ENCODE results near the gene MIOS. TPM values are rescaled to one million over a fixed set of nuclear protein-coding genes. Genes with fewer than 3 reads are reported as not detected.

MIOS gene
- total RNA-seq, 6 experiments from 2014 or later = 30.2 to 39.0 (median 35.1) TPM

- Mint-ChIP-seq H3K36me3 (ENCODE audit: low read depth) (no peaks in the 10 kb centered on the region), H3K27ac (no peak overlapping the region), H3K27me3 (ENCODE audit: insufficient read depth) (no peaks in the 10 kb centered on the region), H3K4me1 (ENCODE audit: low read depth) (no peaks in the 10 kb centered on the region), H3K4me3 (no peak overlapping the region), H3K9me3 (no peaks in the 10 kb centered on the region)
- no peak for DNase-seq
- no peak for TF ChIP-seq CTCF (IDR thresholded peaks at IDR 0.05)
These were observed 47.5 kb downstream of the MIOS start for GRCh38 chr7:7614018-7614741.

- no peak for TF ChIP-seq CTCF (IDR thresholded peaks at IDR 0.05)
- no peak overlapping the region for H3K4me3 Mint-ChIP-seq
- H3K27me3 Mint-ChIP-seq (ENCODE audit: insufficient read depth) = no peaks in the 10 kb centered on the region
- H3K4me1 Mint-ChIP-seq (ENCODE audit: low read depth) = no peaks in the 10 kb centered on the region
- H3K9me3 Mint-ChIP-seq = no peaks in the 10 kb centered on the region
- H3K27ac Mint-ChIP-seq = no peak overlapping the region
- no peaks in the 10 kb centered on the region for H3K36me3 Mint-ChIP-seq (ENCODE audit: low read depth)
- no peak for DNase-seq
These were observed 50.9 kb downstream of the MIOS start for GRCh38 chr7:7617550-7617949.

GRCh38 chr7:7618410-7618809 lies 51.7 kb downstream of the MIOS start:
- H3K36me3 Mint-ChIP-seq (ENCODE audit: low read depth) = no peaks in the 10 kb centered on the region
- H3K9me3 Mint-ChIP-seq = no peaks in the 10 kb centered on the region
- H3K4me1 Mint-ChIP-seq (ENCODE audit: low read depth) = no peaks in the 10 kb centered on the region
- no peak overlapping the region for H3K27ac Mint-ChIP-seq
- TF ChIP-seq CTCF (IDR thresholded peaks at IDR 0.05) = no peak
- no peak overlapping the region for H3K4me3 Mint-ChIP-seq
- DNase-seq = no peak
- no peaks in the 10 kb centered on the region for H3K27me3 Mint-ChIP-seq (ENCODE audit: insufficient read depth)

- Mint-ChIP-seq H3K36me3 (ENCODE audit: low read depth) (no peaks in the 10 kb centered on the region), H3K4me3 (no peak overlapping the region), H3K4me1 (ENCODE audit: low read depth) (no peaks in the 10 kb centered on the region), H3K27me3 (ENCODE audit: insufficient read depth) (no peaks in the 10 kb centered on the region), H3K27ac (no peak overlapping the region), H3K9me3 (no peaks in the 10 kb centered on the region)
- DNase-seq = no peak
- TF ChIP-seq CTCF (IDR thresholded peaks at IDR 0.05) = no peak
These were observed 53.6 kb downstream of the MIOS start for GRCh38 chr7:7620236-7620635.

GRCh38 chr7:7620644-7621210 lies 54.0 kb downstream of the MIOS start:
- no peak for TF ChIP-seq CTCF (IDR thresholded peaks at IDR 0.05)
- DNase-seq = no peak
- Mint-ChIP-seq H3K27me3 (ENCODE audit: insufficient read depth) (no peaks in the 10 kb centered on the region), H3K27ac (no peak overlapping the region), H3K36me3 (ENCODE audit: low read depth) (no peaks in the 10 kb centered on the region), H3K9me3 (no peaks in the 10 kb centered on the region), H3K4me1 (ENCODE audit: low read depth) (no peaks in the 10 kb centered on the region), H3K4me3 (no peak overlapping the region)
